Measurements from ENCODE around the gene GBP7.
"Not testable (repeated sequence)": the region's sequence is repeated elsewhere in the genome, so short reads cannot be mapped to it uniquely, and the experiment has no call there.

GBP7 gene, protein sequence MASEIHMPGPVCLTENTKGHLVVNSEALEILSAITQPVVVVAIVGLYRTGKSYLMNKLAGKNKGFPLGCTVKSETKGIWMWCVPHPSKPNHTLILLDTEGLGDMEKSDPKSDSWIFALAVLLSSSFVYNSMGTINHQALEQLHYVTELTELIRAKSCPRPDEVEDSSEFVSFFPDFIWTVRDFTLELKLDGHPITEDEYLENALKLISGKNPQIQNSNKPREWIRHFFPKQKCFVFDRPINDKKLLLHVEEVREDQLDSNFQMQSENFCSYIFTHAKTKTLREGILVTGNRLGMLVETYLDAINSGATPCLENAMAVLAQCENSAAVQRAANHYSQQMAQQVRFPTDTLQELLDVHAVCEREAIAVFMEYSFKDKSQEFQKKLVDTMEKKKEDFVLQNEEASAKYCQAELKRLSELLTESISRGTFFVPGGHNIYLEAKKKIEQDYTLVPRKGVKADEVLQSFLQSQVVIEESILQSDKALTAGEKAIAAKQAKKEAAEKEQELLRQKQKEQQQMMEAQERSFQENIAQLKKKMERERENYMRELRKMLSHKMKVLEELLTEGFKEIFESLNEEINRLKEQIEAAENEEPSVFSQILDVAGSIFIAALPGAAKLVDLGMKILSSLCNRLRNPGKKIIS

GRCh38 chr1:89175601-89176256 is at the start of gene GBP7:
GBP7 (minus strand) TSS chr1:89176003; CDS start chr1:89171935, 4,068 bp downstream.
- no peak for DNase-seq

DNA sequence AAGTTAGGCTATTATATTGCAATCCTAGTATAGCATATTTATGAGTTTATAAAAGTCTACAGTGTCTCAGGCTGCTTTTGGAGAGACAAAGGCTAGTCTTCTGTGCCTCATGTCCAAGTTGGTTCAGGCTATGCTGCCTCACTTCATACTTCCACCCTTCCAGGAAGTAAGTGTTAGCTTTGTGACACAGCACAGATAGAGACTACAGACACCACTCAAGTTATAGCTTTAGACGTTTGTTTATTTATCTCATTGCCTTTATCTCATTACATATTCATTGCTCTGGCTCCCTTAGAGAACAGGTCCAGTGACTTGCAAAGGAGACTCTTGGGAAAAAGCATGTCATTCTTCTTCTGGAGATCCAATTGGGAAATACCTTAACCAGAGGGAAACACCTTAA is 45.5 kb upstream of the GBP7 start:
- DNase-seq = no peak

GRCh38 chr1:89219851-89220250 is 44.0 kb upstream of the GBP7 start:
- DNase-seq = not testable (repeated sequence)

DNA sequence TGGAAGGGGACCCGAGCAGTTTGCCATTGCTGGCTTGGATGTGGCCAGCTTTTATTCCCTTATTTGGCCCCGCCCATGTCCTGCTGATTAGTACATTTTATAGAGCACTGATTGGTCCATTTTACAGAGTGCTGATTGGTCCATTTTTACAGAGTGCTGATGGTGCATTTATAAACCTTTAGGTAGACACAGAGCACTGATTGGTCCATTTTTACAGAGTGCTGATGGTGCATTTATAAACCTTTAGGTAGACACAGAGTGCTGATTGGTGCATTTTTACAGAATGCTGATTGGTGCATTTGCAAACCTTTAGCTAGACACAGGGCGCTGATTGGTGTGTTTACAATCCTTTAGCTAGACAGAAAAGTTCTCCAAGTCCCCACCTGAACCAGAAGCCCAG is 43.1 kb upstream of the GBP7 start:
- DNase-seq = not testable (repeated sequence)

DNA sequence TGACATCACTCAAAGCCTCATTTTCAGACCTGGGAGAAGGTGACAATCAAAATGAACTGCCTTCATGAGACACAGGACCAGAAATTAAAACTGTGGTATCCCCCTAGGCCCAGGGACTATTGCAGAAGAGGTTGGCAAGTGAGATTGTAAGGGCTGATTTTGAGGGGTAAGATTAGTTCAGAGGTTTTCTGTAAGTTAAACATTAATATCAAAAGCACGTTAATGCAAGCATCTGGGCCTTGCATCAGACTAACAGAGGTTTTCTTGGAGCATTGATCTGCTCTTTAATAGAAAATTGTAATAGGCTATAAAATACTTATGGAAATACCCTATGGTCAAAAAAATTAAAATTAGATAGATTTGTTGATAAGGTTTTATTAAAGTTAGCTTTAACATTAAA is 37.5 kb upstream of the GBP7 start:
- no peak for DNase-seq

- no peak for DNase-seq
Measured at GRCh38 chr1:89211035-89211634, 35.3 kb upstream of the GBP7 start.

GRCh38 chr1:89206373-89206772 is 30.6 kb upstream of the GBP7 start:
- no peak for DNase-seq

- no peak for DNase-seq
Measured at GRCh38 chr1:89203166-89203565, 27.4 kb upstream of the GBP7 start.

- no peak for DNase-seq
Measured at GRCh38 chr1:89201106-89201794, 25.4 kb upstream of the GBP7 start.

- no peak for DNase-seq
Measured at GRCh38 chr1:89200663-89201062, 24.9 kb upstream of the GBP7 start.

GRCh38 chr1:89199525-89200031 is 23.8 kb upstream of the GBP7 start:
- no peak for DNase-seq

GRCh38 chr1:89198491-89199072 is 22.8 kb upstream of the GBP7 start, which contains the start of gene GBP4:
GBP4 (minus strand) TSS chr1:89198942; CDS start chr1:89198834, 108 bp downstream.
- DNase-seq = peak; percentile 37 to 41

GRCh38 chr1:89198081-89198480 is 22.3 kb upstream of the GBP7 start:
- no peak for DNase-seq

DNA sequence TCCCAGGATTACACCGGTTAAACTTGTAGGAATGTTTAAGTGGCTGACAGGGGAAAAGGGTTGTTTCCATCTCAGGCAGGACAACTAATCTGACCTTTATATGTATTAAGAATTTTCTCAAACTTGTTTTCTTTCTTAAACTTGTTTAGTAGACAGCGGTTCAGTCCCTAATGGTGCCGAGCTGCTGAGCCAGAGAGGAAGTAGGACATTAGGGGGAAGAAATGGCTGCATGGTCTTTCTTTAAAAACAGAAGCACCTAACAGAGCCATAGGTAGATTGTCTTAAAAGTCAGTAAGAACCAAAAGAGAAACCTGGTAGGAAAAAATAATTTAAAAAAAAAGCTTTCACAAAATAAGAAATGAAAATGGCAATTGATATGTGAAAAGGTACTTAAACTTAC is 19.7 kb upstream of the GBP7 start:
- DNase-seq = no peak

GRCh38 chr1:89191314-89191713 is 15.5 kb upstream of the GBP7 start:
- no peak for DNase-seq

DNA sequence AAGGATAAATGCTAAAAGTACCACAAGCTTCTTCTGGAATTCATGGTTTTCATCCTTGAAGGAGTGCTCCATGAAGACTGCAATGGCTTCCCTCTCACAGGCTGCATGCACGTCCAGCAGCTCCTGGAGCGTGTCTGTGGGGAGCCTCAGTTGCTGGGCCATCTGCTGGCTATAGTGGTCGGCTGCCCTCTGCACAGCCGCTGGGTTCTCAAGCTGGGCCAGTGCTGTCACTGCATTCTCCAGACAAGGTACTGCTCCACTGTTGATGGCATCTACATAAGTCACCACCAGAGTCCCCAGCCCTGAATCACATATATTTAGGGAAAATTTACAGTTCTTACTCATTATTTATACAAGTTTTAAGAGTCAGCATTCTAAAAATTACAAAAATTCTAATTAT is 14.2 kb upstream of the GBP7 start:
- DNase-seq = no peak

GRCh38 chr1:89179343-89179742 is 3.5 kb upstream of the GBP7 start:
- no peak for DNase-seq

DNA sequence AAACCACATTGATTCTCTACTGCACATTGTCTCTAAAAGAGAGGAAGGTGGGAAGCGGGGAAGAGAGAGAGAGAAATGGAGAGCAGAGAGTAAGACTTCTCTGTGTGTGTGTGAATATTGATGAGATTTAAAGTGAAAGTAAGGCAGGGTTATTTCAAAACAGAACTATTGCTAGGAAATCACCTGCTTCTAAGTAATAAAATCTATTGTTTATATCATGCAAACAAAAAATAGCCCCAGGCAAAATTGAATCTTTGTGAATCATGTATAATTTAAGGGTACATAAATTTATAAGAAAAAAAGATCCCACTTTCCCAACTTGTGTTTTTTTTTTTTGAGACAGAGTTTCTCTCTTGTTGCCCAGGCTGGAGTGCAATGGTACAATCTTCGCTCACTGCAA is 1.2 kb upstream of the GBP7 start:
- DNase-seq = no peak

- no peak for DNase-seq
Measured at GRCh38 chr1:89174491-89174890, 1.3 kb downstream of the GBP7 start.

GRCh38 chr1:89172468-89173143 is 3.2 kb downstream of the GBP7 start:
- no peak for DNase-seq

DNA sequence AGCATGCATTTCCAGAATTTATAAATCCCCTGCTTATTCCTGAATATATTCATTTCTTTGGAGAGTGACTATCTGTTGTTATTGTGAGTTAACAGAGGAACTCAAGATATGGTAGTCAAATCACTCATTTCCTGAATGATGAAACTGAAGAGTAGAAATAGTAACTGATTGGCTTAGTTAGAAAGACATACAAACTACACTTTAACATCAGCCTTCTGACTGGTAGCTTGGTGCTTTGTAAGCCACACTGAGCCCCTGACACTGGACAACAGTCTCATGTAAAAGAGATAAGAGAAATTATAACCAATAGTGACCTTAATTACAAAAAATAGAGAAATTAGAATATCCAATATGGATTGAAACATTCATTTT is 4.8 kb downstream of the GBP7 start:
- no peak for DNase-seq

Data from activated CD4-positive, alpha-beta T cell treated with anti-CD3 and anti-CD28 coated beads, Interleukin-2, amount 50 U/mL, for 4 hours (primary cell).